H4 (cell line): ENCODE measurements around the gene RPL39. TPM values are rescaled to one million over a fixed set of nuclear protein-coding genes. Genes with fewer than 3 reads are reported as not detected.
"Not testable (repeated sequence)": the region's sequence is repeated elsewhere in the genome, so short reads cannot be mapped to it uniquely, and the experiment has no call there.

Experiments used
- DNase-seq: peaks from one replicate; pipeline ENCODE4 v3.0.0-alpha.2; 2015; ENCODE audit warnings: low spot score
- total RNA-seq: library from RNA; depleted of rRNA; stranded (reverse); fragments of >200 nt; shearing (Covaris generic); gene quantifications from 2 replicates; pipeline ENCODE4 v1.2.3, GENCODE V29; 2014; rRNA removed

RPL39 gene
- 7,124 and 8,669 TPM in 2 replicates for total RNA-seq

- DNase-seq = peak; percentile 86
These were observed at the start of gene RPL39 for GRCh38 chrX:119791437-119792231. Gene RPL39, minus strand, starts transcription at chrX:119791630. Its CDS starts 54 bp downstream, at chrX:119791576.

- no peak for DNase-seq
These were observed 42.5 kb upstream of the RPL39 start for GRCh38 chrX:119833905-119834304.

DNA sequence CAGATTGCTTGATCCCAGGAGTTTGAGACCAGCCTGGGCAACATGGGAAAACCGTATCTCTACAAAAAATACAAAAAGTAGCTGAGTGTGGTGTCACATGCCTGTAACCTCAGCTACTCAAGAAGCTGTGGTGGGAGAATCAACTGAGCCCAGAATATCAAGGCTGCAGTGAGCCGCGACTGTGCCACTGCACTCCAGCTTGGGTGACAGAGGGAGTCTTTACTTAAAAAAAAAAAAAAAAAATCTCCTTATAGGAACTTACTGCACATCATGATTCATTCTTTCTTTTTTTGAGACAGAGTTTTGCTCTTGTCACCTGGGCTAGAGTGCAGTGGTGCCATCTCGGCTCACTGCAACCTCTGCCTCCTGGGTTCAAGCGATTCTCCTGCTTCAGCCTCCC lies 37.0 kb upstream of the RPL39 start:
- no peak for DNase-seq

DNA sequence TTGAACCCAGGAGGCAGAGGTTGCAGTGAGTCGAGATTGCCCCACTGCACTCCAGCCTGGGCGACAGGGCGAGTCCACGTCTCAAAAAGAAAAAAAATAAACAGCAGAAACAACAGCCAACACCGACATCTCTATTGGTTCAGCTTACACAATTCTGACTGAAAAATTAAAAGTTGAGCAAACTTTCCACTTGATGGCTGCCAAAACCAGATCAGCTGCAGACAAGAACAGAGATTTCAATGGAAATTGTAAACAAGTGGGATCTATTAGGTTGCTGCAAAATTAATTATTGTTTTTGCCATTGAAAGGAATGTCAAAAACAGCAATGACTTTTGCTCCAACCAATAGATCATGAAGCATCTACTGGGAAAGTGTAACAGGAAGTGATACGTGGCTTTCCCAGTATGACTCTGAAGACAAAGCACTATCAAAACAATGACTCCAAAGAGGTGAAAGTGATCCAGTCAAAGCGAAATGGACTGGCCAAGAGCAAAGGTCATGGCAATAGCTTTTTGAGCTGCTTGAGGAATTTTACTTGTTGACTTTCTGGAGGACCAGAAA lies 35.0 kb upstream of the RPL39 start:
- DNase-seq = no peak

GRCh38 chrX:119824221-119824620 lies 32.8 kb upstream of the RPL39 start:
- DNase-seq = not testable (repeated sequence)

DNA sequence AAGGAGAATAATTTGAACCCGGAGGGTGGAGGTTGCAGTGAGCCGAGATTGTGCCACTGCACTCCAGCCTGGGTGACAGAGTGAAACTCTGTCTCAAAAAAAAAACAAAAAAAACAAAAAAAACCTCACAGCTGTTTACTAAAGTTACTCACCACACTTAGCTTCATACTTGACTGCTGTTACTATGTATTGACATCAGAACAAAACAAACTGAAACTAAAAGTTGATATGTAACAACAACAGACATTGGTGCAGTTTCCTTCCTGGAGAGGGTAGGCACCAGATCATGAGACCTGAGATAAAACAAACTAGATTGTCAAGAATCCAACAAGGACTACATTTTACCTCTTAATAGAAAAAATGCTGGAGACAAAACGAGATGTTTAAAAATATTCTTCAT lies 30.3 kb upstream of the RPL39 start:
- peak; percentile 14 for DNase-seq

DNA sequence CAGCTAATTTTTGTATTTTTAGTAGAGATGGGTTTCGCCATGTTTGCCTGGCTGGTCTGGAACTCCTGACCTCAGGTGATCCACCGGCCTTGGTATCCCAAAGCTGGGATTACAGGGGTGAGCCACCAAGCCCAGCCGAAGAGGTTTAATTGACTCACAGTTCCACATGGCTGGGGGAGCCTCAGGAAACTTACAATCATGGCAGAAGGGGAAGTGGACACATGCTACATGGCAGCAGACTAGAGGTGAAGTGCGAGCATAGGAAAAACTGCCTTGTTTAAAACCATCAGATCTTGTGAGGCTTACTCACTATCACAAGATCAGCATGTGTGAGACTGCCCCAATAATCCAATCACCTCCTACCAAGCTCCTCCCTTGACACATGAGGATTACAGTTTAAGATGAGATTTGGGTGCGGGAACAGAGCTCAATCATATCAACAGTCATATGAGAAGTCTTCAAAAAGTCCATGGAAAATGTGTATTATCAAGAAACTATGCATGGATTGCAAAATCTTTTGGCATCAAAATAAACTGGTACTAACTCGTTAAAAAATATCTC lies 25.8 kb upstream of the RPL39 start:
- no peak for DNase-seq

DNA sequence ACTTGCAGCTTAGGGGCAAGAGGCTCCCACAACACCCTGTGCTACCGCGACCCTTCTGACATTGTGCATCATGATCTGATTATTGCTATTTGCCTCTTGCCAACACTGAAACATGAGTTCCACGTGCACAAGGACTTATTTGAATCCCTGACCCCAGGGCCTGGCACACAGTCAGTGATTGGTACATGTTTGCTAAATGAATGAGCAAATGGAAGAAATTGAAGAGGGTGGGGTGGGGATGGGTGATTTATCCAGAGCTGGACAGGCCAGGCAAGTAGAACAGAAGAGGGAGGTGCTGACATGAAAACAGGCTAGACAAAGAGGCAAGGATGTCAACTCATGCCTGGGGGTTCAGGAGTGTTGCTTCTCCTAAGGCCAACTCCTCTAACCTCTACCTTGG lies 24.9 kb upstream of the RPL39 start:
- DNase-seq = no peak

DNA sequence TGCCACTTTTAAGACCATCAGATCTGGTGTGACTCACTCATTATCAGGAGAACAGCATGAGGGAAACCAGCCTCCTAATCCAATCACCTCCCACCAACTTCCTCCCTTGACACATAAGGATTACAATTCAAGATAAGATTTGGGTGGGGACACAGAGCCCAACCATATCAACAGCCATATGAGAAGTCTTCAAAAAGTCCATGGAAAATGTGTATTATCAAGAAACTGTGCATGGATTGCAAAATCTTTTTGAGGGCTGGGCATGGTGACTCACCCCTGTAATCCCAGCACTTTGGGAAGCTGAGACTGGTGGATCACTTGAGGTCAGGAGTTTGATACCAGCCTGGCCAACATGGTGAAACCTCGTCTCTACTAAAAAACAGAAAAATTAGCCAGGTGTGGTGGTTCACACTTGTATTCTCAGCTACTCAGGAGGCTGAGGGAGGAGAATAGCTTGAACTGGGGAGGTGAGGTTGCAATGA lies 17.8 kb upstream of the RPL39 start:
- DNase-seq = no peak

GRCh38 chrX:119808461-119808860 lies 17.0 kb upstream of the RPL39 start:
- not testable (repeated sequence) for DNase-seq

DNA sequence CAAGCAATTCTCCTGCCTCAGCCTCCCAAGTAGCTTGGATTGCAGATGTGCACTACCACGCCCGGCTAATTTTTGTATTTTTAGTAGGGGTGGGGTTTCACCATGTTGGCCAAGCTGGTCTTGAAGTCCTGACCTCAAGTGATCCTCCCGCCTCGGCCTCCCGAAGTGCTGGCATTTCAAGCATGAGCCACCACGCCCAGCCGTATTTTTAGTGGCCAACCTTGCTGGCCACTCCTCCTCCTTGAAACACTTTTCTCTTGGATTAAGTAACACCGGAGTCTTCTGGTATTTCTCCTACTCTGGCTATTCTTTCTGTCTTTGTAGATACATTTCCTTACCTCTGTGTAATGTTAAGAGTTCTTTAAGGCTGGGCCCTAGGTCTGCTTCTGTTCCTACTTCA lies 11.1 kb upstream of the RPL39 start:
- DNase-seq = no peak

DNA sequence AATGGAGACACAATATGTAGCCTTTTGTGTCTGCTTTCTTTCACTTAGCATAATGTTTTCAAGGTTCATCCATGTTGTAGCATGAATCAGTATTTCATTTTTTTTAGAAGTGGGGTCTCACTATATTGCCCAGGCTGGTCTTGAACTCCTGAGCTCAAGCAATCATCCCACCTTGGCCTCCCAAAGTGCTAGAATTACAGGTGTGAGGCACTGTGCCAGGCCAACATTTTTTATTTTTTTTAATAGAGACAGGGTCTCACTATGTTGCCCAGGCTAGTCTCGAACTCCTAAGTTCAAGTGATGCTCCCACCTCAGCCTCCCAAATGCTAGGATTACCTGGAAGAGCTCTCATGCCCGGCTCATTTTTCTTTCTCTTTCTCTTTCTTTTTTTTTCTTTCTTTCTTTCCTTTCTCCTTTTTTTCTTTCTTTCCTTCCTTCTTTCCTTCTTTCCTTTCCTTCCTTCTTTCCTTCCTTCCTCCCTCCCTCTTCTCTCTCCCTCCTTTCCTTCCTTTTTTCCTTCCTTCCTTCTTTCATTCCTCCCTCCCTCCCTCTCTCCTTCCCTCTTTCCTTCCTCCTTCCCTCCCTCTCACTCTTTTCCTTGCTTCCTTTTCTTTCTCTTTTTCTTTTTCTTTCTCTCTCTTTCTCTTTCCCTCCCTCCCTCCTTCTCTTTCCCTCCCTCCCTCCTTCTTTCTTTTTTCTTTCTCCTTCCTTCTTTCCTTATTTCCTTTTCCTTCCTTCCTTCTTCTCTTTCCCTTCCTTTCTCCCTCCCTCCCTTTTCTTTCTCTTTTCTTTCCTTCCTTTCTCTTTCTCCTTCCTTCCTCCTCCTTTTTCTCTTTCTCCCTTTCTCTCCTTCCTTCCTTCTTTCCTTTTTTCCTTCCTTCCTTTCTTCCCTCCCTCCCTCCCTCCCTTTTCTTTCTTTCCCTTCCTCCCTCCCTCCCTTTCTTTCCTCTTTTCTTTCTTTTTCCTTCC lies 10.1 kb upstream of the RPL39 start:
- no peak for DNase-seq

DNA sequence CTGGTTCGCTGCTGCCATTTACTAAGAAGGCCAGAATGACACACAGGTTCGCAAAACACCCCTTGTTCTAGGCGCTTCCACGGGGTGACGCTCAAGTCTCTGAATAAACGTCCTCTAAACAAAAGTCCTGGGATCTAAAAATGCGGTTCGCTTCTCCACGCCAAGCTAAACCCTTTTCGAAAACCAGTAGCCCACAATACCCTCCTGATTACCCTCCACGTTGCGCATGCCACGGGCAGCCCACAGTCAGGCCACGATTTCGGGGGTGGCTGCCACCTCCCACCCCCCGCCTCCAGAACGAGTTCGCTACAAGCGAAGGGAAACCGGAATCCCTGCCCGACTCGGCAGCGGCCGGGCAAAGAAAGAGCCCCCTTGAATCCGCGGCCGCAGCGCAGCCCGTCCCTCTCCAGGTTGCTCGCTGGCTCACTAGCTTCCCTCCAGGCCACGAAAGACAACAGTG lies 423 bp downstream of the RPL39 start:
- DNase-seq = peak; percentile 24

DNA sequence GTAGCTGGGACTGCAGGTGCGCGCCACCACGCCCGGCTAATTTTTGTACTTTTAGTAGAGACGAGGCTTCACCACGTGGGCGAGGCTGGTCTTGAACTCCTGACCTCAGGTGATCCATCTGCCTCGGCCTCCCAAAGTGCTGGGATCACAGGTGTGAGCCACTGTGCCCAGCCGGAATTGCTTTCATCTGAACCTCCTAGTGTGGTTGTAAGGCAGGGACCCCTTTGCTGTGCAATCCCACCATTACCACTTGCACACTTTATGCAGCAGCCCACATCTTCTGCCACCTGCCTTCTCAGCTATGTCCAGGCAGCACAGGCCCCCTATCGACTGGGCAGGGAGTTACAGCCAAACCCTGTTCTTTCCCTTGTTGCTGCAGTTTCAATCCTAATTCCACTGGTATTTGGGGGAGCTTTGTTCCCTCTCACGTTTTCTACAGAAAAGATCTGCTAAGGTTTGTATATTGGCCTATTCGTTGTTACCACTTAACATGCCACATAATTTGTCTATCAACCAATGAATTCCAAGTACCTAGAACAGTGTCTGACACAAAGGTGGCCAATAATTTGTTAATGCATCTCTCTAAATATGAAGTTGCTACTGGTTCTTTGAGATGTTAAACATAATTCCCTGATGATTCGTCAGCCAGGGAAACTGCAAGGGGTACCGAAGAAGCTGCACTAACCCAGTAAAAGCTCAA lies 6.5 kb downstream of the RPL39 start:
- peak; percentile 23 for DNase-seq

DNA sequence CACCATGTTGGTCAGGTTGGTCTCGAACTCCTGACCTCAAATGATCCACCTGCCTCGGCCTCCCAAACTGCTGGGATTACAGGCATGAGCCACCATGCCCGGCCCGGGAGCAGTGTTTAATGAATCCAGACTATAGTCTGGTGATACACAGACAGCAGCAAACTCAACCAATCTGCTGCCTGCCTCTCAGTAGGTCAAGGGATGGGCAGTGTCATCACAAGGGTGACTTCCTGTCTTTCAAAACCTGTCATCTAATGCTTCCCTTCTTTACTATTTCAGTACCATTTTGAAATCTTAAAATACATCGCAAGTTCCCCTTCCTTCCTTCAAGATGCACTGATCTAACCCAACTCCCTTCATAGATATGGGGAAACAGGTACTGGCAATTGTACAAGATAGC lies 8.4 kb downstream of the RPL39 start:
- no peak for DNase-seq

- DNase-seq = no peak
These were observed 12.6 kb downstream of the RPL39 start for GRCh38 chrX:119778829-119779228.

DNA sequence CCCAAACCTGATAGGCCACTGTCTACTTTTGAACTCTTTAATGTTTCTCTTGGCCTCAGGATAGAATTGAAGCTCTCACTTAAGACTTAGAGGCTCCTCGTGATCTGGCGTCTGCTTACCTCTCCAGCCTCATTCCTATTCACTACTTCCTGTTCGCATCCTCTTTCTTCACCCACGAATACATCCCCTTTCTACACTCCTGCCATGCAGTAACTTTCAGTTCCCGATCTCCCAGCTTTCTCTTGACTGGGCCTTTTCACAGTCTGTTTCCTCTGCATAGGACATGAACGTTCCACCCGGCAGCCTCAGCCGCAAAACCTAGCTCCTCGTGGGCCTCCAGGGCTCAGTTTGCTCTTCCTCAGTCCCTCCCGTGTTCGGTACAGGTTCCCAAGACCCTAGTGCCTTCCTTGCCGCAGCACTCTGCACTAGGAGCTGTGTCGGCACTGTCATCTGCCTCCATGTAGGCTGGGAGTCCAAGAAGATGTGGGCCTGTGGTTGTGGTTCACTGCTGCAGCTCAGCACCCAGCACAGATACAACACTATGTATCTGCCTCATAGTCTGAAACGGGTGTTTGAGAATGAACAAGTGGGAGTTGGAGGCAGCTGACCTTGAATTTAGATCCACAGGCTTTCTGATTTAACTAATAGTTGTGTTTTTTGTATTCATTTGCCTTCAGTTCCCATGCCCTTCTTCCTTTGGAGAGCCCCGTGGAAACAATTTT lies 15.8 kb downstream of the RPL39 start:
- no peak for DNase-seq

- not testable (repeated sequence) for DNase-seq
These were observed 22.0 kb downstream of the RPL39 start for GRCh38 chrX:119769388-119769787.

- DNase-seq = peak; percentile 51
These were observed 23.0 kb downstream of the RPL39 start for GRCh38 chrX:119768436-119768835.

- no peak for DNase-seq
These were observed 27.5 kb downstream of the RPL39 start for GRCh38 chrX:119763836-119764387.
